Adipose tissue (tissue), 3 donors: ENCODE results near the gene CADPS2. TPM values are rescaled to one million over a fixed set of nuclear protein-coding genes. Genes with fewer than 3 reads are reported as not detected.

ENCODE experiments used
- H3K27ac ChIP-seq: one replicate; pipeline ENCODE4 v1.5.1; 2013; ENCODE audit warnings: low read depth, low read length
- WGBS, 3 donors: extraction: QIAGEN DNeasy Blood & Tissue Kit; methylation state at CpG; one replicate each; pipeline ENCODE4 v1.1.7; 2013; 5-methylcytosine and 5-hydroxymethylcytosine counted together
- polyA plus RNA-seq, 3 donors: library from polyadenylated mRNA; stranded (reverse); fragments of 200-250 nt; gene quantifications; one replicate each; pipeline ENCODE4 v1.2.3, GENCODE V29; 2013
- donor health status: healthy with polysubstance abuse.
- donor health status: Bipolar disorder and iron deficiency.
- donor health status: healthy.

CADPS2 gene
- polyA plus RNA-seq, 3 donors = 7.3 to 14.8 (median 11.5) TPM

DNA sequence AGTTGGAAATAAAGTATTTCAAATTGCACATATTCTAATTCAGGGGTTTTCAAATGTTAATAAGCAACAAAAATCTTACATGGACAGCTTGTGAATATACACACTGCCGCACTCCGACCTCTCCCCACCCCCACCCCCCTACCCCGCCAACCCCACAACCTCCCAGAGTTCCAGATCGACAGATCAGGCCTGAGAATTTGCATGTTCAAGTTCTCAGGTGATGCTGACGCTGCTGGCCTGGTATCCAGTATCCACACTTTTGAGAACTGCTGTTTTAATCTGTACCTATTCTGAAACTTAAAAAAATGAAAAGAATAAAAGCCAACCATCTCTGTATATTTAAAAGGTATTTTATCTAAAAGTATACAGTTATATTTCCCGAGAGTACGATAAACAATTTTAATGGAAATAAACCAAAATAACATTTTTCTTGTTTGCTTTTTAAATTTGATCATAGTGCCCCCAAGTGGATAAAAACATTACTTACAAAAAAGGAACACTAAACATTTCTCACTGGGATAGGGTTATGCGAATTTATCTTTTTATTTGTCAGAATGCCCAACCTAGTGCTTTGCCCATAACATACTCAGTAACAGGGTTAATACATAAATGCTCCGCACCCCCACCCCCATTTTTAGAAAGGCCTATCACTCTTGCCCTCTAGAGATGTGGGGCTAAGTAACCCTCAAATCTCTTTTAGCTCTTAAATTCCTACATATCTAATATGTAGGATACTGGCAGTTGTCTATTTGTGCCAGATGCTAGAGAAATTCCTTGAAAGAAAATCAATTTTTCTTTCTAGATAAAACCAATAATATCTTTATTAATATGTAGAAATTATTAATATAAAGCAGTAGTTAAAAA is 353.6 kb downstream of the CADPS2 start:
- 28 to 38% (median 32%) methylated on average over 9 of the region's 9 CpGs for WGBS, 3 donors
- no peak overlapping the region for H3K27ac ChIP-seq

- 27% methylated on average over 3 of the region's 3 CpGs for WGBS, 3 donors
- no peak overlapping the region for H3K27ac ChIP-seq
These were observed 357.3 kb downstream of the CADPS2 start for GRCh38 chr7:122528879-122529481.

- 75 to 90% (median 78%) methylated on average over 5 of the region's 5 CpGs for WGBS, 3 donors
- H3K27ac ChIP-seq = no peak overlapping the region
These were observed 360.9 kb downstream of the CADPS2 start for GRCh38 chr7:122525355-122525754.

DNA sequence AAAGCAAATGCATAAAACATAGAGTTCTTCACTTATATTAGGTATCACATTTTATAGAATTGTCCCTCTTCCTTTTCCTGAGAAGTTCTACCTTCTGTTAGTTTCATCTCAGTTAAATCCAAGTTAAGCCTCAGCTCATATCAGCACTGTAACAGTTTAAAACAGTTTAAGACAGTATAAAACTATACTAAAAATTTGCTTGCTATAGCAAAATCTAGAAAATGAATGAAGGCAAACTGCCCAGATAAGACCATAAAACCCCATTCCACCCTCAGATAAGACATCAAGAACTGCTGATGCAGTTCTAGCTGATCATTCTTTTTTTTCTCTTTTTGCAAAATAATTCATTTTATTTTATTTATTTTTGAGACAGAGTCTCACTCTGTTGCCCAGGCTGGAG is 364.5 kb downstream of the CADPS2 start:
- no peak overlapping the region for H3K27ac ChIP-seq

DNA sequence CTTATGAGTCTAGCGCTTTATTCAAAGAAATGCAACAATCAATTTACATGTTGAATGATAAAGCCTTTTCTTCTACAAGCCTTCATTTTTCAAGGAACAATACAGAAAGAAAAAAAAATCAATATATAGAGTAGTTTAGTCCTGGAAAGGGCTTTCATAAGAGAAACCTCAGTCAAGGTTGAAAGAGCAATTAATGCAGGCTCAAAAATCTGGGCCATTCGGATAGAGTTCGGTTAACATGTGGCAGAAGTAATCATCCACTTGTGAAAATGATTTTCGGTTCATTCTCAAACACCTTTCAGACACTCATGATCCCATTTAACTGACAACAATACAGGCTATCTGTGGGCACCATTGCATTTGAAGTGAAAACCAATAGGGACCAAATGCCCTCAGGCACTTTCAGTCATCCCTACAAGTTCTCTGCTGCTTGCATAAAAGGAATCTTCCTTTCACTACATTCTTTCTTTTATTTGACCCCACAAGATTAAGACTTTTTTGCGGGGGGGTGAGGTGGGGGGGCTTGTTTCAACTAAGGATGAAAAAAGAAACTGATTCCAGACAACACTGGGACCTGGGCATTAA is 365.2 kb downstream of the CADPS2 start:
- WGBS, 3 donors = 62 to 73% (median 65%) methylated on average over 5 of the region's 5 CpGs
- H3K27ac ChIP-seq = no peak overlapping the region

- WGBS, 3 donors = 88 to 94% (median 89%) methylated on average over 4 of the region's 4 CpGs
These were observed 367.8 kb downstream of the CADPS2 start for GRCh38 chr7:122518488-122518887.

GRCh38 chr7:122517576-122517975 is 368.7 kb downstream of the CADPS2 start:
- WGBS, 3 donors = 50 to 97% (median 50%) methylated on average over 1 of the region's 1 CpG

More at GRCh38 chr7:122518488-122518887, 367.8 kb downstream of the CADPS2 start:
- H3K27ac ChIP-seq = no peak overlapping the region

GRCh38 chr7:122515404-122515803 is 370.9 kb downstream of the CADPS2 start:
- H3K27ac ChIP-seq = no peak overlapping the region
- 18 to 48% (median 34%) methylated on average over 1 of the region's 1 CpG for WGBS, 3 donors

More at GRCh38 chr7:122517576-122517975, 368.7 kb downstream of the CADPS2 start:
- H3K27ac ChIP-seq = no peak overlapping the region

DNA sequence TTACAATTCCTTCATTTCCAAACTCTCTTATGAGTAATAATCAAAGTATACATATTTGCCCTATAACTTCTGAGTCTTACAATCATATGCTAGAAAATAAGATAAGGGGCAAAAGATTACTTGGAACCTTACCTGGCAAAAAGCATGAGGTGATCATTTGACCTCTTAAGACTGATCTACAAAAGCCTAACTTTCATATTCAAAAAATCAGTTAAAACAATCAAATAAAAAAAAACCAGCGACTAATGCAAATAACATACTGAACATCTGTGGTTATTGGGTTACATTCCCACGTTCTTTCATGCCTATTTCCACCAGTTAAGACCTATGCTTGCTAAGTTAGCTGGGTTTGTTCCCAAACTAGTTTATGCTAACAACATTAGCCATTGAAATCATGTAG is 375.0 kb downstream of the CADPS2 start:
- H3K27ac ChIP-seq = no peak overlapping the region
- 46 to 77% (median 63%) methylated on average over 2 of the region's 2 CpGs for WGBS, 3 donors

DNA sequence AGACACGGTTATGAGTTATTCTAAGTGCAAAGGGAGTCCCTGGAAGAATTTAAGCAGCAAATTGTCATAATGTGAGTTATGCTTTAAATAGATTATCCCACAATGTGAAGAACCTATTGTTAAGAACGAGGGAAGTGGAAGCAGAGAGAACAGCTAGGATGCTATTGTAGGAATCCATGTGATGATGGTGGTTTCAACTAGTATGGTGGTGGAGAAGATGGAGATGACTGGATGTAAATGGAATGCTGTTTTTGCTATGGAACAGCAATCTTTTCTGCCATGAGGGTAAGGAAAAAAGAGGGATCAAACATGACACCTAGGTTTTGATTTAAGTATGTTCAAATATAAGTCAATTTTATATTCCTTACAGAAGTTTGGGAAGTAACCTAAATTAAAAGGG is 378.7 kb downstream of the CADPS2 start:
- 61 to 86% (median 66%) methylated on average over 2 of the region's 2 CpGs for WGBS, 3 donors
- no peak overlapping the region for H3K27ac ChIP-seq

DNA sequence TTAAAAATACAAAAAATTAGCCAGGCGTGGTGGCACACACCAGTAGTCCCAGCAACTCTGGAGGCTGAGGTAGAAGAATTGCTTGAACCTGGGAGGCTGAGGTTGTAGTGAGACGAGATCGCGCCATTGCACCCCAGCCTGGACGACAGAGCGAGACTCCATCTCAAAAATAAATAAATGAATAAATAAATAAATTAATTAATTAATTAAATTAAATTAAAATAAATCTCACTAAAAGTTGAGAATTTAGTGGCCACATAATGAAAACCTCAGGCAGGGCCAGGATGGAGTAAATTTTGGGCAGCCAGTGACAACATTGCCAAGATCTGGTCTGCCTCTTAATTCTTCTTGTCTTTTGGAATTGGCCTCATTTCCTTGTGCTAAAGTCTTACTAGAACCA is 394.3 kb downstream of the CADPS2 start:
- no peak overlapping the region for H3K27ac ChIP-seq
- WGBS, 3 donors = 96 to 99% (median 98%) methylated on average over 6 of the region's 6 CpGs

GRCh38 chr7:122488241-122488640 is 398.0 kb downstream of the CADPS2 start:
- 71 to 93% (median 85%) methylated on average over 3 of the region's 3 CpGs for WGBS, 3 donors
- H3K27ac ChIP-seq = no peak overlapping the region

- H3K27ac ChIP-seq = no peak overlapping the region
- 82 to 91% (median 85%) methylated on average over 5 of the region's 5 CpGs for WGBS, 3 donors
These were observed 399.1 kb downstream of the CADPS2 start for GRCh38 chr7:122487131-122487530.

- no peak overlapping the region for H3K27ac ChIP-seq
These were observed 400.4 kb downstream of the CADPS2 start for GRCh38 chr7:122485856-122486255.

DNA sequence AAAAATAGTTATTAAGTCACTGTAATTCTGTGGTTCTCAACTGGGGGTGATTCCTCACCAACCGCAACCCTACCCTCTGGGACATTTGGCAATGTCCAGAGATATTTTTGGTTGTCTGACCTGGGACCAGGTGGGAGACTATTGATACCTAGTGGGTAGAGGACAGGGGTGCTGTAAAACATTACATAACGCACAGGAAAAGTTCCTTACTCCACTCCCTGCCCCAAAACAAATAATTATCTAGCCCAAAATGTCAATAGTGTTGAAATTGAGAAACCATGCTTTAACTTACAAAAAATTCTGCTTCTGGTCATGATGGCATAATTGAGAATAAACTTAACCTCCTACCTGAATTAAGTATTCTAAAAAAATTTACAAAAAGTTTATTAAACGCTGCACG is 404.0 kb downstream of the CADPS2 start:
- no peak overlapping the region for H3K27ac ChIP-seq
- WGBS, 3 donors = 91 to 96% (median 93%) methylated on average over 4 of the region's 4 CpGs

DNA sequence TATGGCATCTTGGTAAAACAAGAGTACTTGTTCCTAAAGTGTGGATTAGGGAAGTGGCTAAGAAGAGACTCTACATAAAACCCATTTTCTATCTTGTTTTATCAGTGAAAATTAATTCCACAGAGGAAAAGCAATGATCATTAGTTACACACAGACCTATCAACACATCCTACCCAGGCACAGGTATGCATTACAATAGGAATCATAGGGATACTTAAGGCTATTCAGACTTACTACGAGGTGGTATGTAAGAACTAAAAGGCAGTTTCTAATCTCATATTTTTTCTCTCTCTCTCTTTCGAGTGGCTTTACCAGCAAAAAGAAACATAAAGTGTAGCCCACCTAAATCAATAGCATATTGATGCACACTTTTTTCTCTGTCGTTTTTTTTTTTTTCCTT is 415.4 kb downstream of the CADPS2 start:
- no peak overlapping the region for H3K27ac ChIP-seq
- 77 to 84% (median 82%) methylated on average over 3 of the region's 3 CpGs for WGBS, 3 donors

GRCh38 chr7:122468945-122469344 is 417.3 kb downstream of the CADPS2 start:
- no peak overlapping the region for H3K27ac ChIP-seq
- 62 to 74% (median 73%) methylated on average over 2 of the region's 2 CpGs for WGBS, 3 donors

- no peak overlapping the region for H3K27ac ChIP-seq
- 58 to 68% (median 65%) methylated on average over 4 of the region's 4 CpGs for WGBS, 3 donors
These were observed 418.4 kb downstream of the CADPS2 start for GRCh38 chr7:122467661-122468449.

GRCh38 chr7:122465296-122465695 is 421.0 kb downstream of the CADPS2 start:
- no peak overlapping the region for H3K27ac ChIP-seq
- 92 to 94% (median 93%) methylated on average over 7 of the region's 7 CpGs for WGBS, 3 donors
